RPMI7951 (cell line): ENCODE data around the gene SAP30L. TPM values are rescaled to one million over a fixed set of nuclear protein-coding genes. Genes with fewer than 3 reads are reported as not detected.

Experiments
- DNase-seq: peaks from one replicate; pipeline ENCODE4 v3.0.0-alpha.2; 2012; ENCODE audit warnings: low read depth
- total RNA-seq: library from RNA; depleted of rRNA; stranded (reverse); fragments of >200 nt; shearing (Covaris generic); gene quantifications from 2 replicates; pipeline ENCODE4 v1.2.3, GENCODE V29; 2014; rRNA removed

Gene SAP30L
- total RNA-seq, 1 experiment from 2014 or later: 37.6 TPM

GRCh38 chr5:154506716-154507080 lies 60.9 kb downstream of the SAP30L start:
- DNase-seq: no peak

- no peak for DNase-seq
Measured at GRCh38 chr5:154508114-154508513, 62.3 kb downstream of the SAP30L start.

- DNase-seq: no peak
Measured at GRCh38 chr5:154509784-154510555, 64.2 kb downstream of the SAP30L start.

Other genes starting within 250 kb of the SAP30L start
- gene HAND1, start 32.2 kb downstream of the SAP30L start, total RNA-seq: not detected in 2 replicates